Hematopoietic multipotent progenitor cell treated with erythropoietin and hydrocortisone succinate and interleukin-3 and kit ligand, for 15 days (in vitro differentiated cells): Measurements from ENCODE around the gene CELF2.

Experiments used
- DNase-seq: peaks from one replicate; pipeline ENCODE4 v3.0.0-alpha.2; 2015; ENCODE audit warnings: low spot score

Gene CELF2

DNA sequence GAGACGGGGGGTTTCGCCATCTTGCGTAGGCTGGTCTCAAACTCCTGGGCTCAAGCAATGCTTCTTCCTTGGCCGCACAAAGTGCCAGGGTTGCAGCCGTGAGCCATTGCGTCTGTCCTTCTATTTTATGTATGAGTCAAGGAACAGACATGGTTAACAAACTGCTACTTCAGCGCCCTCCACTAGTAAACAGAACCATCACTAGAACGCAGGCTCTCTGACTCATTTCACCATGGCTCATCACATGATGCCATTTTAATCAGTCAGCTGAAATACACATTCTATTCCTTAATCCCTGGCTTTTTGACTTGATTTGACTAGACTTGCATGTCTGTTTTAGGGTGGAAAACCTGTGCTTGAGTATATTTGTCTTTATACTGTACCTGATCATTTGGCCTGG is 41.3 kb downstream of the CELF2 start:
- no peak for DNase-seq

- DNase-seq: no peak
Observed at GRCh38 chr10:11063856-11064255, 46.2 kb downstream of the CELF2 start.

DNA sequence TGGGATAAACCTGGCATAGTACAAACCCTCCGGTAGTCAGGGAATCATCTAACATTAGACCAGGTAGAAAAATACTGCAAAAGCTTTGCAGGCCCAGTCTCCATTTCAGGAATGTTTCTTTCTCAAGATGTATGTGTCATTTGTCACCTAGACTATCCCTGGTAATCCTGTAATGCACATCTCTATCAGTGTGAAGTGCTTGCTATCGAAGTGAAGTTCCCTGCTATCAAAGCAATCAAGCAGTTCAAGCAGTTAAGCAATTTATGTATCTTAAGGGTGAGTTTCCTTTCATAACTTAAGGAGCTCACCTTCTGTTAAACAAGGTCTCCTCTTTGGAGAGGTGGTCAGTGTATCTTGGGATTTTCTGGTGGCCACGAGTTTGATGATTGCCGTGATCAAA is 47.2 kb downstream of the CELF2 start:
- DNase-seq: no peak

DNA sequence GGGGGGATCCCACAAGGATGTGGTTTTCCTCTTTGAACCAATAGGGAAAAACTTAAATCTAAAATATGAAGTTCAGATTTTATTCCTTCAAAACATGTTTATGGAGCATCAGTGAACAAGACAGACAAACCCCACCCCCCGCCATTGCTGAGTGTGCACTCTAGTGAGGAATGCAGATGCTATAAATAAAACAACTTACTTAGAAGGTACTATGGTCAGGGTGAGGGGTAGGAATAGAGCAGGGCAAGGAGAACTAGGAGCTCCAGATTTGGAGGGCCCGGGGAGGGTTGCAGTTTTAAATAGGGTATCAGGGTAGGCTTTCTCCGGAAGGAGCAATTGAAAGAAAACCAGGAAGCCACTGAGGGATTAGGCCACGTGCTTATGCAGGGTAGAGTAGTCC is 47.9 kb downstream of the CELF2 start:
- no peak for DNase-seq

GRCh38 chr10:11066520-11066919 is 48.8 kb downstream of the CELF2 start:
- DNase-seq: no peak

- no peak for DNase-seq
Observed at GRCh38 chr10:11068861-11069633, 51.4 kb downstream of the CELF2 start.

DNA sequence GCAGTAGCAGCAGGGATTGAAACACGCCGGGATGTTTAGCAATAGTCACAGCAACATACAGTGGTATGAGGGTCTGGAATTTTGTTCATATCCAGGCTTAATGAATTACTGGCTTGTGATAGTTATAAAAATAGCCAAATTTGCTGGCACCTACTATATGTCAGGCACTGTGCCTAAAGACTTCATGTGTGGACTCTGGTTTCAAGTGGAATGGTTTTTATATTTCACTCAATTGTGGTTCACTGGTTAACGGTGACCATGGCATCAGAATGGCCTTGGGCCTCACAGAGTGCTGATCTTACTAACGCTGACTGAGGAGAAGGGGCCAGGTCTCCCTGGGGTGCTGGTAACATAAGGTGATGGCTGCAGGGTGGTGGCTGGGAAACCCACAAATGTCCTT is 55.7 kb downstream of the CELF2 start:
- no peak for DNase-seq

DNA sequence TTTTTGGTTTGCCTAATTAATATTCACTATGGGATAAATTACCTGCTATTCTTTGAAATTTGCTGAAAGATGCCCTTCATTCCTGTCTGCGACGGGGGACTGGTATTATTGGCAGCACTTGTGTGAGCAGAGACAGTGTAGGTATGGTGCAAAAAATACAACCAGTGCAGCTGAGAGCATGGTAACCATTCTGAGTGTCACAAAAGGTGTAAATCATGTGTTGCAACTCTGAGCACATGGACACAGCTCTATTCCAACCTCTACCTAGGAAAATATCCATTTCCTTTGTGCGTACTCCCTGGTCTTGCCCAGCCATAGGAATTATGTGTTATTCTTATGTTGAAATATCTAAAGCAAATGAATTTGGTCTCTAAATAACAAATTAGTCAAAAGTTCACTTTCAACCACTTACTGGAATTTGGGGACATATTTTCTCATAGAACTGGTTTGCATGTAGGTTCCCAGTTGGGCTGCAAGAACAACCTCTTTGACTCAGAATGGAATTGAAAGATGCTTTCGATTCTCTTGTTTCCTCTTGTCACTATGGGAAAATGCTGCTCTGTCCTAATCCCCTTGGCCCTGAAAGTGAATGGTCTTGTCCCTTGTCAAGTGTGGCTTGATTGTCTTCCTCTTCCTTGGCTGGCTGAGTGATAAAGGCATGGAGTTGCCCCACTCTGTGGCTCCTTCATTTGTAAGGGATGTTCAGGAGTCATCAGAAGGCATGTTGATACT is 57.0 kb downstream of the CELF2 start:
- no peak for DNase-seq

- no peak for DNase-seq
Observed at GRCh38 chr10:11076221-11076620, 58.5 kb downstream of the CELF2 start.

DNA sequence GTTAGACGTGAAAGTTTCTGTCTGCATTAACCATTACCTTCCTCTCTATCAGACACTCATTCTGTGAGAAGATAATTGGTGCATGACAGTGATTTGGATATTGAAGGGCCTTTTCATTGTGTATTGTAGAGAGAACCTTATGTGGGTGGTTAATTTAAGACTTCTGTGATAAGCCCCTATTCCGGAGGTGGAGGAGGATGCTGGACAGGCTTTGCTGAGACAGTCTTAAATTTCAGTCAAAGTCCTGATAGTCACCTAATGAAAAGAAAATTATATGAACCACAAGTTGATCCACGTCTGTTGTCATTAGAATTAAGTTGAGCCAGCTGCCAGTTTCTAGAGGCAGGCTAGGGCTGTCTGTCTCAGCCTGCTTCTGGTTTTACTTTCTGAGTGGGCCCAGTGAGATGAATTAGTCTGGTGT is 62.9 kb downstream of the CELF2 start:
- no peak for DNase-seq

GRCh38 chr10:11081408-11081807 is 63.7 kb downstream of the CELF2 start:
- no peak for DNase-seq

DNA sequence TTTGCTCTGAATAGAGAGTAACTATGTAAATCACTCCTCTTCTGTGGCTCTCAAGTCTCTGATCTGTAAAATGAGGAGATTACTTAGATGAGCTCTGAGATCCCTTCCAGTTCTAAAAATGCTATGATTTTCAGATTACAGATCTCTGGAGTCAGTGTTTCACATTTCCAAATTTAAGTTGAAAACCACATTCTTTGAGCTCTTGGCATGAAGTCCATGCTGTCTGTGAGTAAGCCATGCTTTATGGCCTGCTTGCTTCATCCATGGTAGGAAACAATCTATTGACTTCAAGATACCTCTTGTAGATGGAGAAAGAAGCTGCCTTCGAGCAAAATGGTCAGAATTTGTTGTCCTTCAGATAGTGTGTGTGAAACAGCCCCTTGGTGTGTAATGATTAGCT is 64.9 kb downstream of the CELF2 start:
- DNase-seq: no peak

DNA sequence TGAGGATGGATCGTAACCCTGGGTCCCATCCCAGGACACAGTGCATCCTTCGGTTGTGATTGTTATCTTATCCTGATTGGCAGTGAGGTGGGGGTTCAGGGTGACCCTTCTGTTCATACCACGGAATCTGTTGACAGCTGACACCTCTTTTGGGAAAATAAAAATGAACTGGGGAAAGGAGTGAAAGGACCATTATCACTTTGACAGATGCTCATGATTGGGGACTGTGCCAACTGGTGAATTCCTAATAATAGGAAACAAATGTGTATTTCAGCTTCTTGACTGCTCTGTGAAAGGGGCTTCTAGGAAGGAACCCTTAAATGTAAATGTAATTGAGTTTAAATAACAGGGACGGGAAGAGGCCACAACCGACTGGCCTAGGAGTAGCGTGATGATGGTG is 65.4 kb downstream of the CELF2 start:
- DNase-seq: no peak

- no peak for DNase-seq
Observed at GRCh38 chr10:11085545-11085944, 67.9 kb downstream of the CELF2 start.

- no peak for DNase-seq
Observed at GRCh38 chr10:11086177-11086840, 68.6 kb downstream of the CELF2 start.

DNA sequence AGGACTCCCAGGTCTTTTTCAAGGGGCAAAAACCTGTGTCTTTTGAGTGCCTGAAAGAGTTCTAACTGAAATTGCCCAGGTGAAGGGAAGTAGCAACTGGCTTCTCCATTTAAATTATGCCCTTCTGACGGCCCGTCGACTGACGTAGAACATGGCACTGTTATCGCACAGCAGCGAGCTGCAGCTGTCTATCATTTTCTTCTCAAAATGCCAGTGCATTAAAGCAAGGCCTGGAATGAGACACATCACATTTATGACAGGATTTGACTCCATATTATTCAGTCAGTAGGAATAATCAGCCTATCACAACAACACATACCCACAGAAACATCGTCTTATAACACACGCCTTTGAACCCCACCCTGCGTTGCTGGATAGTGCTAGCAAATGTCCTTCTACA is 69.7 kb downstream of the CELF2 start:
- DNase-seq: no peak

GRCh38 chr10:11088709-11089108 is 71.0 kb downstream of the CELF2 start:
- no peak for DNase-seq

- no peak for DNase-seq
Observed at GRCh38 chr10:11089272-11089671, 71.6 kb downstream of the CELF2 start.

GRCh38 chr10:11091517-11092102 is 73.9 kb downstream of the CELF2 start:
- DNase-seq: no peak

GRCh38 chr10:11093771-11094736 is 76.4 kb downstream of the CELF2 start:
- no peak for DNase-seq

GRCh38 chr10:11095374-11095801 is 77.7 kb downstream of the CELF2 start:
- no peak for DNase-seq

GRCh38 chr10:11096422-11096821 is 78.8 kb downstream of the CELF2 start:
- DNase-seq: no peak
